Hepatocyte (in vitro differentiated cells): ENCODE results near the gene PUSL1. TPM values are rescaled to one million over a fixed set of nuclear protein-coding genes. Genes with fewer than 3 reads are reported as not detected.
A peak's percentile ranks its signal among the peaks of the same experiment; 100 is the strongest.

Experiments used
- DNase-seq: peaks from one replicate; pipeline ENCODE4 v3.0.0-alpha.2; 2016; ENCODE audit warnings: low spot score
- H2AFZ ChIP-seq: fragments of 200-600 bp; sonication (generic); 2 replicates; pipeline ENCODE4 v1.6.0; 2016; ENCODE audit warnings: antibody characterized with exemption, mild to moderate bottlenecking
- H3K27ac ChIP-seq: fragments of 200-600 bp; sonication (generic); 2 replicates; pipeline ENCODE4 v1.5.1; 2016; ENCODE audit warnings: mild to moderate bottlenecking
- H3K27me3 ChIP-seq: fragments of 200-600 bp; sonication (generic); 2 replicates; pipeline ENCODE4 v1.6.1; 2016
- H3K36me3 ChIP-seq: fragments of 200-600 bp; sonication (generic); replicated peaks from 2 replicates; pipeline ENCODE4 v1.5.1; 2016; ENCODE audit warnings: low read depth; ENCODE audit not compliant: insufficient read depth
- H3K4me1 ChIP-seq: fragments of 200-600 bp; sonication (generic); 2 replicates; pipeline ENCODE4 v1.5.1; 2016; ENCODE audit warnings: mild to moderate bottlenecking, moderate library complexity; ENCODE audit not compliant: insufficient read depth
- H3K4me2 ChIP-seq: fragments of 200-600 bp; sonication (generic); 2 replicates; pipeline ENCODE4 v1.6.0; 2016
- H3K4me3 ChIP-seq: fragments of 200-600 bp; sonication (generic); 2 replicates; pipeline ENCODE4 v1.5.1; 2016; ENCODE audit warnings: mild to moderate bottlenecking
- H3K79me2 ChIP-seq: fragments of 200-600 bp; sonication (generic); 2 replicates; pipeline ENCODE4 v1.6.0; 2017; ENCODE audit warnings: mild to moderate bottlenecking
- H3K9me2 ChIP-seq: fragments of 200-600 bp; sonication (generic); replicated peaks from 2 replicates; pipeline ENCODE4 v1.6.0; 2017; ENCODE audit warnings: mild to moderate bottlenecking; ENCODE audit not compliant: insufficient read depth
- H3K9me3 ChIP-seq: fragments of 200-600 bp; sonication (generic); 2 replicates; pipeline ENCODE4 v1.5.1; 2016; ENCODE audit warnings: low read depth, mild to moderate bottlenecking
- H4K20me1 ChIP-seq: fragments of 200-600 bp; sonication (generic); 2 replicates; pipeline ENCODE4 v1.6.0; 2016; ENCODE audit warnings: mild to moderate bottlenecking; ENCODE audit not compliant: insufficient read depth, poor library complexity, severe bottlenecking
- CTCF ChIP-seq: fragments of 200-600 bp; sonication (generic); IDR thresholded peaks from 2 replicates; pipeline ENCODE4 v1.5.1; 2016; ENCODE audit warnings: antibody characterized with exemption, mild to moderate bottlenecking; ENCODE audit not compliant: poor library complexity
- EZH2 ChIP-seq: fragments of 200-600 bp; sonication (generic); IDR thresholded peaks from 2 replicates; pipeline ENCODE4 v1.6.1; 2016; ENCODE audit warnings: antibody characterized with exemption, mild to moderate bottlenecking, borderline replicate concordance
- EZH2phosphoT487 ChIP-seq: fragments of 200-600 bp; sonication (generic); IDR thresholded peaks from one replicate; pipeline ENCODE4 v1.6.1; 2018; ENCODE audit warnings: antibody characterized with exemption, mild to moderate bottlenecking, low read depth, moderate library complexity; ENCODE audit not compliant: unreplicated experiment, severe bottlenecking
- WGBS: methylation state at CpG from one replicate; pipeline ENCODE4 v1.1.6; 2016; ENCODE audit warnings: low lambda C conversion rate; ENCODE audit errors: missing lambda C conversion rate; 5-methylcytosine and 5-hydroxymethylcytosine counted together
- microRNA-seq: library from miRNA; unstranded; fragments of <30 nt; microRNA quantifications from one replicate; pipeline ENCODE4, GENCODE V29; 2017
- polyA plus RNA-seq: library from polyadenylated mRNA; unstranded; fragments of >200 nt; fragmentation: Nextera tagmentation; extraction: Ambion mirVana; gene quantifications from 2 replicates; pipeline ENCODE4 v1.2.1, GENCODE V29; 2016
- small RNA-seq: library from RNA; depleted of rRNA; stranded (forward); fragments of <200 nt; gene quantifications from one replicate; pipeline ENCODE3, GENCODE V24; 2014
- total RNA-seq: library from RNA; depleted of rRNA; stranded (reverse); fragments of >200 nt; gene quantifications from 2 replicates; pipeline ENCODE4 v1.2.3, GENCODE V29; 2014

PUSL1 gene
- total and polyA plus RNA-seq, 2 experiments from 2014 or later: 27.7 to 37.2 TPM

GRCh38 chr1:1359664-1360468 lies 51.5 kb downstream of the PUSL1 start:
- peaks cover 31% of the 10 kb centered on the region for H3K79me2 ChIP-seq
- no peaks in the 10 kb centered on the region for H3K9me2 ChIP-seq
- no peak overlapping the region for H3K4me3 ChIP-seq
- H3K27me3 ChIP-seq: no peaks in the 10 kb centered on the region
- no peak overlapping the region for H2AFZ ChIP-seq
- no peaks in the 10 kb centered on the region for H3K36me3 ChIP-seq
- peak overlapping the region; percentile 90 for H3K4me2 ChIP-seq
- H3K27ac ChIP-seq: peak overlapping the region; percentile 97
- DNase-seq: peak; percentile 61
- TF ChIP-seq EZH2phosphoT487: no peak
- TF ChIP-seq CTCF: no peak
- TF ChIP-seq EZH2: no peak
- peaks cover 59% of the 10 kb centered on the region for H3K4me1 ChIP-seq
- H3K9me3 ChIP-seq: no peaks in the 10 kb centered on the region
- peaks cover 6% of the 10 kb centered on the region for H4K20me1 ChIP-seq
- WGBS: 59% methylated on average over 26 of the region's 28 CpGs

- Histone ChIP-seq H3K9me3 (no peaks in the 10 kb centered on the region), H3K4me1 (peaks cover 54% of the 10 kb centered on the region), H3K79me2 (peaks cover 23% of the 10 kb centered on the region), H4K20me1 (peaks cover 6% of the 10 kb centered on the region), H3K4me3 (no peak overlapping the region), H3K27ac (peak overlapping the region; percentile 97), H3K4me2 (peak overlapping the region; percentile 90), H2AFZ (no peak overlapping the region), H3K36me3 (no peaks in the 10 kb centered on the region), H3K9me2 (no peaks in the 10 kb centered on the region), H3K27me3 (no peaks in the 10 kb centered on the region)
- WGBS: 81% methylated on average over 20 of the region's 20 CpGs
- TF ChIP-seq EZH2phosphoT487: no peak
- TF ChIP-seq CTCF: no peak
- no peak for TF ChIP-seq EZH2
- DNase-seq: peak; percentile 71
Observed at GRCh38 chr1:1360506-1361169, 52.2 kb downstream of the PUSL1 start.

Small RNA genes within 50 kb of the gene (microRNA-seq; reads per million reads assigned to microRNA genes)
- 6.3 reads per million, percentile 15 among the genes with 10 or more reads in this experiment for gene MIR6726
- 4.0 reads per million for gene MIR6727
- 2.2 reads per million for gene MIR6808

Small RNA genes within 50 kb of the gene (small RNA-seq; reads per million reads assigned to genes)
- 0.22 reads per million for gene MIR6726

Other genes starting within 250 kb of the PUSL1 start
- 0.08 and 0.43 TPM in 2 replicates for gene RNF223, start 234.3 kb upstream of the PUSL1 start, total RNA-seq
- 0.88 and 2.6 TPM in 2 replicates for gene RNF223, start 234.3 kb upstream of the PUSL1 start, polyA plus RNA-seq
- 7.1 and 9.2 TPM in 2 replicates for gene C1orf159, start 192.5 kb upstream of the PUSL1 start, total RNA-seq
- gene C1orf159, start 192.5 kb upstream of the PUSL1 start, polyA plus RNA-seq: 21.7 and 25.1 TPM in 2 replicates
- not detected in 2 replicates for gene TTLL10, start 134.7 kb upstream of the PUSL1 start, total RNA-seq
- 0.38 and 0.69 TPM in 2 replicates for gene TTLL10, start 134.7 kb upstream of the PUSL1 start, polyA plus RNA-seq
- not detected in 2 replicates for gene TNFRSF18, start 102.0 kb upstream of the PUSL1 start, total RNA-seq
- 0.86 and 1.3 TPM in 2 replicates for gene TNFRSF18, start 102.0 kb upstream of the PUSL1 start, polyA plus RNA-seq
- 0.28 TPM in 1 of 2 replicates, not detected in the other for gene TNFRSF4, start 94.4 kb upstream of the PUSL1 start, total RNA-seq
- 0.34 TPM in 1 of 2 replicates, not detected in the other for gene TNFRSF4, start 94.4 kb upstream of the PUSL1 start, polyA plus RNA-seq
- gene SDF4, start 76.6 kb upstream of the PUSL1 start, total RNA-seq: 110 and 156 TPM in 2 replicates
- 296 and 311 TPM in 2 replicates for gene SDF4, start 76.6 kb upstream of the PUSL1 start, polyA plus RNA-seq
- 28.8 and 28.9 TPM in 2 replicates for gene B3GALT6, start 76.4 kb upstream of the PUSL1 start, total RNA-seq
- 36.3 and 36.9 TPM in 2 replicates for gene B3GALT6, start 76.4 kb upstream of the PUSL1 start, polyA plus RNA-seq
- 3.8 and 4.1 TPM in 2 replicates for gene C1QTNF12, start 61.9 kb upstream of the PUSL1 start, total RNA-seq
- gene C1QTNF12, start 61.9 kb upstream of the PUSL1 start, polyA plus RNA-seq: 5.2 and 6.6 TPM in 2 replicates
- 31.3 and 31.7 TPM in 2 replicates for gene UBE2J2, start 34.7 kb upstream of the PUSL1 start, total RNA-seq
- gene UBE2J2, start 34.7 kb upstream of the PUSL1 start, polyA plus RNA-seq: 66.7 and 81.0 TPM in 2 replicates
- gene SCNN1D, start 28.2 kb upstream of the PUSL1 start, total RNA-seq: 1.0 and 1.8 TPM in 2 replicates
- 3.5 and 3.9 TPM in 2 replicates for gene SCNN1D, start 28.2 kb upstream of the PUSL1 start, polyA plus RNA-seq
- gene ACAP3, start 667 bp upstream of the PUSL1 start, total RNA-seq: 50.9 and 56.0 TPM in 2 replicates
- 87.1 and 108 TPM in 2 replicates for gene ACAP3, start 667 bp upstream of the PUSL1 start, polyA plus RNA-seq
- 72.1 and 80.6 TPM in 2 replicates for gene INTS11, start 16.1 kb downstream of the PUSL1 start, total RNA-seq
- 73.7 and 80.4 TPM in 2 replicates for gene INTS11, start 16.1 kb downstream of the PUSL1 start, polyA plus RNA-seq
- gene CPTP, start 16.2 kb downstream of the PUSL1 start, total RNA-seq: 12.8 and 22.9 TPM in 2 replicates
- 43.2 and 45.6 TPM in 2 replicates for gene CPTP, start 16.2 kb downstream of the PUSL1 start, polyA plus RNA-seq
- 0.17 TPM in 1 of 2 replicates, not detected in the other for gene TAS1R3, start 22.7 kb downstream of the PUSL1 start, total RNA-seq
- gene TAS1R3, start 22.7 kb downstream of the PUSL1 start, polyA plus RNA-seq: 0.42 and 1.0 TPM in 2 replicates
- gene DVL1, start 40.8 kb downstream of the PUSL1 start, total RNA-seq: 58.0 and 61.6 TPM in 2 replicates
- 49.1 and 50.5 TPM in 2 replicates for gene DVL1, start 40.8 kb downstream of the PUSL1 start, polyA plus RNA-seq
- 138 and 155 TPM in 2 replicates for gene MXRA8, start 50.0 kb downstream of the PUSL1 start, total RNA-seq
- gene MXRA8, start 50.0 kb downstream of the PUSL1 start, polyA plus RNA-seq: 242 and 261 TPM in 2 replicates
- 92.9 and 105 TPM in 2 replicates for gene AURKAIP1, start 66.6 kb downstream of the PUSL1 start, total RNA-seq
- gene AURKAIP1, start 66.6 kb downstream of the PUSL1 start, polyA plus RNA-seq: 238 and 246 TPM in 2 replicates
- 151 and 166 TPM in 2 replicates for gene CCNL2, start 90.7 kb downstream of the PUSL1 start, total RNA-seq
- 284 and 364 TPM in 2 replicates for gene CCNL2, start 90.7 kb downstream of the PUSL1 start, polyA plus RNA-seq
- gene MRPL20, start 98.7 kb downstream of the PUSL1 start, total RNA-seq: 107 and 115 TPM in 2 replicates
- gene MRPL20, start 98.7 kb downstream of the PUSL1 start, polyA plus RNA-seq: 176 and 193 TPM in 2 replicates
- gene ANKRD65, start 112.7 kb downstream of the PUSL1 start, total RNA-seq: 2.1 and 6.5 TPM in 2 replicates
- 5.5 and 7.3 TPM in 2 replicates for gene ANKRD65, start 112.7 kb downstream of the PUSL1 start, polyA plus RNA-seq
- 37.7 and 38.1 TPM in 2 replicates for gene VWA1, start 127.1 kb downstream of the PUSL1 start, total RNA-seq
- 114 and 131 TPM in 2 replicates for gene VWA1, start 127.1 kb downstream of the PUSL1 start, polyA plus RNA-seq
- 0.10 TPM in 1 of 2 replicates, not detected in the other for gene ATAD3C, start 141.1 kb downstream of the PUSL1 start, total RNA-seq
- 0.99 and 1.2 TPM in 2 replicates for gene ATAD3C, start 141.1 kb downstream of the PUSL1 start, polyA plus RNA-seq
- gene ATAD3B, start 163.2 kb downstream of the PUSL1 start, total RNA-seq: 11.4 and 13.4 TPM in 2 replicates
- 33.2 and 40.5 TPM in 2 replicates for gene ATAD3B, start 163.2 kb downstream of the PUSL1 start, polyA plus RNA-seq
- 15.5 and 16.7 TPM in 2 replicates for gene ATAD3A, start 203.6 kb downstream of the PUSL1 start, total RNA-seq
- gene ATAD3A, start 203.6 kb downstream of the PUSL1 start, polyA plus RNA-seq: 46.7 and 49.4 TPM in 2 replicates
- gene TMEM240, start 232.0 kb downstream of the PUSL1 start, total RNA-seq: 4.3 and 6.2 TPM in 2 replicates
- 2.1 and 2.6 TPM in 2 replicates for gene TMEM240, start 232.0 kb downstream of the PUSL1 start, polyA plus RNA-seq